Gastrocnemius medialis (tissue), 4 donors: Measurements from ENCODE around the gene LTV1. TPM values are rescaled to one million over a fixed set of nuclear protein-coding genes. Genes with fewer than 3 reads are reported as not detected.
"Not testable (repeated sequence)": the region's sequence is repeated elsewhere in the genome, so short reads cannot be mapped to it uniquely, and the experiment has no call there.

Source experiments
- ATAC-seq, 2 donors: fragments of 150-250 bp; one replicate each; pipeline ENCODE4 v1.9.1; 2016
- DNase-seq, 2 donors: peaks; one replicate each; pipeline ENCODE4 v3.0.0-alpha.2; 2019
- H3K27ac ChIP-seq, 4 donors: fragments of 200-600 bp; sonication (generic); 1 replicate in 1 of 4; 2 replicates in 3 of 4; pipeline ENCODE4 v1.5.1; 2016 to 2018; ENCODE audit warnings: mild to moderate bottlenecking in 2 of 4, moderate library complexity in 1 of 4
- H3K27me3 ChIP-seq, 3 donors: fragments of 200-600 bp; sonication (generic) in 2 of 3; 1 replicate in 1 of 3; 2 replicates in 2 of 3; pipeline versions ENCODE4 v1.5.1 to v1.6.0; 2016 to 2019; ENCODE audit warnings: mild to moderate bottlenecking in 1 of 3, moderate library complexity in 1 of 3
- H3K36me3 ChIP-seq, 2 donors: fragments of 200-600 bp; sonication (generic) in 1 of 2; one replicate each; pipeline ENCODE4 v1.5.1; 2017 to 2018
- H3K4me1 ChIP-seq, 2 donors: fragments of 200-600 bp; sonication (generic) in 1 of 2; one replicate each; pipeline ENCODE4 v1.5.1; 2016 to 2017; ENCODE audit warnings: mild to moderate bottlenecking in 2 of 2
- H3K4me3 ChIP-seq, 4 donors: fragments of 200-600 bp; sonication (generic) in 3 of 4; 1 replicate in 1 of 4; 2 replicates in 3 of 4; pipeline ENCODE4 v1.5.1; 2016 to 2019; ENCODE audit warnings: mild to moderate bottlenecking in 2 of 4
- H3K9me3 ChIP-seq, 3 donors: fragments of 200-600 bp; sonication (generic) in 2 of 3; 1 replicate in 1 of 3; 2 replicates in 2 of 3; pipeline ENCODE4 v1.5.1; 2016 to 2019
- CTCF ChIP-seq, 5 experiments: fragments of 450-650 bp in 3 of 5; fragments of 200-600 bp in 2 of 5; sonication (generic) in 2 of 5; IDR thresholded peaks in 4 of 5; conservative IDR thresholded peaks in 1 of 5; 1 replicate in 4 of 5; 2 replicates in 1 of 5; pipeline ENCODE4 v1.5.1; 2016 to 2019; ENCODE audit warnings: antibody characterized with exemption in 5 of 5, mild to moderate bottlenecking in 3 of 5, moderate library complexity in 3 of 5
- POLR2A ChIP-seq, 2 donors: fragments of 450-650 bp; IDR thresholded peaks; one replicate each; pipeline ENCODE4 v1.6.1; 2017; ENCODE audit warnings: antibody characterized with exemption in 2 of 2, mild to moderate bottlenecking in 2 of 2, moderate library complexity in 2 of 2
- in situ Hi-C, 4 donors: fragments of 200-750 bp; cut with MboI; loops; one replicate each; pipeline versions ENCODE4 v1.15.0 to v1.8.0; 2017; ENCODE audit warnings: low sequenced_read_pairs in 4 of 4
- intact Hi-C: fragments of 100-400 bp; cut with DNase I; formaldehyde crosslinking; loops from one replicate; pipeline ENCODE4 v1.15.1; 2023; ENCODE audit warnings: low total_unique reads
- total RNA-seq, 4 donors: library from RNA; depleted of rRNA; stranded (reverse); fragments of >200 nt; gene quantifications; one replicate each; pipeline versions ENCODE4 v1.1.0 to v1.2.3, GENCODE V29; 2016

Gene LTV1
- total RNA-seq, 4 donors from 2014 or later: 13.0 to 25.6 (median 18.5) TPM

DNA sequence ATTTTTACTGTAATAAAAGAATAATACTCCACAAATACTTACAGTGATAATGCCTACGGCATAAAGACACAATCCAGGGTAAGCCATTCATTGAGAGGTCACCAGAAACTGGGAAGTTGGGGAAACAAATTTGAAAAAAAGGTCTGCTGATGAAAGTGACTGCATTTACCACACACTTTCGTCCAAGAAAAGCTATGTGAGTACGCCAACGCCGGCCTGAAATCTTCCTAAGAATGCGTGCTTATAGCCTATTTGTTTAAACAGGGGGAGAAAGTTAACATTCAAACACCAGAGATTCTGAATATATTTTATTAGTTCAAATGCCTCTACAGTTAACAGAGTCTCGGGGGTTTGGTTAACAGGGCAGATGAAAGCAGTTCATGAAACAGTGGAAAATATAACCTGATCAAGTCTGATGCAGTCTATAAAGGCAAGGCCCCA lies 657 bp upstream of the LTV1 start:
- Histone ChIP-seq H3K27ac (peak overlapping the region; percentile 85 to 94 (median 89)), H3K4me3 (peak overlapping the region; percentile 71 to 89 (median 84)), H3K27me3 (no peaks in the 10 kb centered on the region), H3K9me3 (no peaks in the 10 kb centered on the region), H3K4me1 (peaks cover 9 to 14% of the 10 kb centered on the region in 2 donors), H3K36me3 (peaks cover 3 to 32% of the 10 kb centered on the region in 2 donors)
- in situ Hi-C loops (no loop called here), intact Hi-C loops (loop anchor here (2.0 kb wide), 3 partner anchors 164 to 392 kb away; partner anchors contain the start of genes ADAT2 and PEX3)
- DNase-seq (no peak), ATAC-seq (peak; percentile 32 to 55)
- TF ChIP-seq CTCF (IDR thresholded peaks at IDR 0.05 in 4 of 5, conservative IDR thresholded peaks at IDR 0.05 in 1 of 5) (no peak), POLR2A (IDR thresholded peaks at IDR 0.05) (no peak)

DNA sequence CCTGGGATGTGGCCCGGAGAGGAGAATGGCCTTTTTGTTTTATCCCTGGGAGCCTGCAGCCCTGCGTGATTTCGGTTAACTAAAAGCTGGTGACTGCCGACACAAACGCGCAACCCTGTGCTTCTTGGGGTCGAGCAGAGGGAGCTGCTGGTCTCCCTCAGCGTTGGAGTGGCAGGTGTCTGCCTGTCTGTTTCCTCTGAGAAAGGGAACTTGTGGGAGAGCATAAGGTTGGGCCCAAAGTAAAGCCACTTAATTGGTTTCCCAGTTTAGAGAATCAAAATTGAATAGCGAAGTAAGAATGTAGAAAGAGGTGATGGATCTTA lies 500 bp downstream of the LTV1 start:
- Histone ChIP-seq H3K27ac (peak overlapping the region; percentile 85 to 94 (median 89)), H3K36me3 (peaks cover 3 to 43% of the 10 kb centered on the region in 2 donors), H3K4me3 (peak overlapping the region; percentile 71 to 89 (median 84)), H3K27me3 (no peaks in the 10 kb centered on the region), H3K9me3 (no peaks in the 10 kb centered on the region), H3K4me1 (peaks cover 9 to 14% of the 10 kb centered on the region in 2 donors)
- ATAC-seq: peak; percentile 1 to 6
- intact Hi-C loops (loop anchor here (2.0 kb wide), 3 partner anchors 165 to 393 kb away; partner anchors contain the start of genes ADAT2 and PEX3), in situ Hi-C loops (no loop called here)
- no peak for TF ChIP-seq CTCF (IDR thresholded peaks at IDR 0.05 in 4 of 5, conservative IDR thresholded peaks at IDR 0.05 in 1 of 5)
- DNase-seq: no peak

DNA sequence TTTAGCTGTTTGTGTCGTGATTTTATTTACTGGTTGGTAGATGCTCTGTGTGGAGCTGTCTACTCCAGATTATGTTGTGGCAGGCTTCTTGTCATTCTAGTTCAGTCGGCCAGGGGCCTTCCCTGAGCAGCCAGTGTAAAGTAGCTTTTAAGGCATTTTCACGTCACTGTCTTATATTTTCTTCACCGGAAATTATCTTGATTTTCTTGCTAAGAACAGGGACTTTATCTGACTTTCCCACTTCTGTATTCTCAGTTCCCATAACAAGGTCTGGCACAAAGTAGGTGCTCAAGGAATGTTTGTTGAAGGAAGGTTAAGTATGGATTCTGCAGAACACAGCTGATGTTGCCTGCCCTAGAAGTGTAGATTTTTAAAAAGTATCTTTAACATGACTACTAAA lies 868 bp downstream of the LTV1 start:
- in situ Hi-C loops: no loop called here
- Histone ChIP-seq H3K27me3 (no peaks in the 10 kb centered on the region), H3K36me3 (peaks cover 3 to 46% of the 10 kb centered on the region in 2 donors), H3K27ac (peak overlapping the region; percentile 85 to 94 (median 89)), H3K9me3 (no peaks in the 10 kb centered on the region), H3K4me3 (peak overlapping the region; percentile 71 to 89 (median 84)), H3K4me1 (peaks cover 9 to 14% of the 10 kb centered on the region in 2 donors)
- intact Hi-C loops: no loop called here
- DNase-seq: no peak
- TF ChIP-seq POLR2A (IDR thresholded peaks at IDR 0.05) (no peak), CTCF (IDR thresholded peaks at IDR 0.05 in 4 of 5, conservative IDR thresholded peaks at IDR 0.05 in 1 of 5) (no peak)
- no peak for ATAC-seq

GRCh38 chr6:143845033-143845432 lies 1.9 kb downstream of the LTV1 start:
- no peak for DNase-seq
- H3K27me3 ChIP-seq: no peaks in the 10 kb centered on the region
- H3K4me1 ChIP-seq: peaks cover 9 to 14% of the 10 kb centered on the region in 2 donors
- intact Hi-C loops: no loop called here
- peaks cover 3 to 55% of the 10 kb centered on the region in 2 donors for H3K36me3 ChIP-seq
- in situ Hi-C loops: no loop called here
- H3K4me3 ChIP-seq: no peak overlapping the region
- H3K9me3 ChIP-seq: no peaks in the 10 kb centered on the region
- ATAC-seq: no peak
- H3K27ac ChIP-seq: no peak overlapping the region
- TF ChIP-seq POLR2A (IDR thresholded peaks at IDR 0.05): no peak
- TF ChIP-seq CTCF (IDR thresholded peaks at IDR 0.05 in 4 of 5, conservative IDR thresholded peaks at IDR 0.05 in 1 of 5): no peak

GRCh38 chr6:143851706-143852105 lies 8.6 kb downstream of the LTV1 start:
- in situ Hi-C loops, H3K9me3 ChIP-seq, DNase-seq, H3K27ac ChIP-seq, H3K4me3 ChIP-seq, ATAC-seq, H3K4me1 ChIP-seq, H3K27me3 ChIP-seq, intact Hi-C loops: not testable (repeated sequence)
- H3K36me3 ChIP-seq: peaks cover 0 to 90% of the 10 kb centered on the region in 2 donors

- peaks cover 0 to 93% of the 10 kb centered on the region in 2 donors for H3K36me3 ChIP-seq
- H3K9me3 ChIP-seq, H3K4me3 ChIP-seq, in situ Hi-C loops, H3K4me1 ChIP-seq, H3K27ac ChIP-seq, intact Hi-C loops, DNase-seq, H3K27me3 ChIP-seq, ATAC-seq: not testable (repeated sequence)
These were observed 11.9 kb downstream of the LTV1 start for GRCh38 chr6:143855057-143855456.

DNA sequence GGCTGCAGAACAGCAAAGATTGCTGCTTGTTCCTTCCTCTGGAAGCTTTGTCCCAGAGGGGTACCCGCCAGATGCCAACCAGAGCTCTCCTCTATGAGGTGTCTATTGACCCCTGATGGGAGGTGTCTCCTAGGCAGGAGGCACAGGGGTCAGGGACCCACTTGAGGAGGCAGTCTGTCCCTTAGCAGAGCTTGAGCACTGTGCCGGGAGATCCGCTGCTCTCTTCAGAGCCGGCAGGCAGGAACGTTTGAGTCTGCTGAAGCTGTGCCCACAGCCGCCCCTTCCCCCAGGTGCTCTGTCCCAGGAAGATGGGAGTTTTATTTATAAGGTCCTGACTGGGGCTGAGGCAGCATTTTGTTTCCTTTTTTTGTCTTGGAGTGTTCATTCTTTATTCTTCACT lies 13.6 kb downstream of the LTV1 start:
- peaks cover 0 to 92% of the 10 kb centered on the region in 2 donors for H3K36me3 ChIP-seq
- H3K27ac ChIP-seq, H3K4me1 ChIP-seq, H3K4me3 ChIP-seq, H3K27me3 ChIP-seq, DNase-seq, intact Hi-C loops, in situ Hi-C loops, H3K9me3 ChIP-seq, ATAC-seq: not testable (repeated sequence)
